Thymus (tissue), 11 donors: ENCODE results near the gene RANBP1. TPM values are rescaled to one million over a fixed set of nuclear protein-coding genes. Genes with fewer than 3 reads are reported as not detected.

Experiments
- DNase-seq, 9 donors: peaks; one replicate each; pipeline ENCODE4 v3.0.0-alpha.2; 2013; ENCODE audit warnings: low spot score in 9 of 9, low read depth in 6 of 9, missing footprints in 1 of 9
- H3K27ac ChIP-seq, 2 donors: one replicate each; pipeline ENCODE4 v1.5.1; 2013; ENCODE audit warnings: control low read depth in 1 of 2, low read depth in 1 of 2, low read length in 1 of 2, mild to moderate bottlenecking in 1 of 2, moderate library complexity in 1 of 2
- H3K27me3 ChIP-seq, 2 donors: one replicate each; pipeline ENCODE4 v1.5.1; 2013; ENCODE audit warnings: low read length in 1 of 2; ENCODE audit not compliant: control insufficient read depth in 2 of 2, insufficient read depth in 1 of 2
- H3K36me3 ChIP-seq, 2 donors: one replicate each; pipeline ENCODE4 v1.5.1; 2013; ENCODE audit warnings: low read length in 1 of 2, mild to moderate bottlenecking in 1 of 2, moderate library complexity in 1 of 2; ENCODE audit not compliant: control insufficient read depth in 2 of 2, insufficient read depth in 2 of 2
- H3K4me1 ChIP-seq, 2 donors: one replicate each; pipeline ENCODE4 v1.5.1; 2013; ENCODE audit warnings: low read length in 2 of 2; ENCODE audit not compliant: control insufficient read depth in 2 of 2, insufficient read depth in 2 of 2
- H3K4me3 ChIP-seq, 2 donors: one replicate each; pipeline ENCODE4 v1.5.1; 2013; ENCODE audit warnings: low read length in 2 of 2, control low read depth in 1 of 2, mild to moderate bottlenecking in 1 of 2
- H3K9me3 ChIP-seq, 2 donors: one replicate each; pipeline ENCODE4 v1.5.1; 2013; ENCODE audit warnings: low read length in 1 of 2, mild to moderate bottlenecking in 1 of 2; ENCODE audit not compliant: control insufficient read depth in 2 of 2, insufficient read depth in 1 of 2
- WGBS: extraction: QIAGEN DNeasy Blood & Tissue Kit; methylation state at CpG from one replicate; pipeline ENCODE4 v1.1.7; 2013; 5-methylcytosine and 5-hydroxymethylcytosine counted together
- polyA plus RNA-seq: library from polyadenylated mRNA; stranded (reverse); fragments of 200-250 nt; gene quantifications from one replicate; pipeline ENCODE4 v1.2.3, GENCODE V29; 2013
- total RNA-seq: library from RNA; stranded (reverse); fragments of 120-200 nt; gene quantifications from one replicate; pipeline ENCODE4 v1.2.4, GENCODE V29; 2013
- donor health status: healthy.

The RANBP1 gene
- total and polyA plus RNA-seq, 2 donors = 78.9 to 318 TPM

- DNase-seq = no peak
- Histone ChIP-seq H3K27me3 (no peaks in the 10 kb centered on the region), H3K27ac (no peak overlapping the region), H3K4me1 (peaks cover 30 to 43% of the 10 kb centered on the region in 2 donors), H3K9me3 (no peaks in the 10 kb centered on the region), H3K36me3 (peaks cover 50 to 70% of the 10 kb centered on the region in 2 donors), H3K4me3 (no peak overlapping the region)
- 97% methylated on average over 12 of the region's 12 CpGs for WGBS
Observed at GRCh38 chr22:20102203-20102780, 13.6 kb upstream of the RANBP1 start.

GRCh38 chr22:20105456-20106204 is 10.3 kb upstream of the RANBP1 start:
- peaks cover 12 to 33% of the 10 kb centered on the region in 2 donors for H3K4me1 ChIP-seq
- no peak for DNase-seq
- no peak overlapping the region for H3K27ac ChIP-seq
- H3K9me3 ChIP-seq = no peaks in the 10 kb centered on the region
- H3K36me3 ChIP-seq = peaks cover 78 to 80% of the 10 kb centered on the region in 2 donors
- 98% methylated on average over 7 of the region's 7 CpGs for WGBS
- H3K27me3 ChIP-seq = no peaks in the 10 kb centered on the region
- H3K4me3 ChIP-seq = no peak overlapping the region

- no peak for DNase-seq
- Histone ChIP-seq H3K4me1 (peaks cover 12 to 33% of the 10 kb centered on the region in 2 donors), H3K4me3 (no peak overlapping the region), H3K9me3 (no peaks in the 10 kb centered on the region), H3K27me3 (no peaks in the 10 kb centered on the region), H3K36me3 (peaks cover 80 to 85% of the 10 kb centered on the region in 2 donors), H3K27ac (no peak overlapping the region)
- WGBS = 94% methylated on average over 20 of the region's 20 CpGs
Observed at GRCh38 chr22:20106205-20106848, 9.6 kb upstream of the RANBP1 start.

- no peak for DNase-seq
- Histone ChIP-seq H3K9me3 (no peaks in the 10 kb centered on the region), H3K27ac (no peak overlapping the region), H3K27me3 (no peaks in the 10 kb centered on the region), H3K4me1 (peaks cover 13 to 33% of the 10 kb centered on the region in 2 donors), H3K4me3 (no peak overlapping the region), H3K36me3 (peaks cover 78 to 88% of the 10 kb centered on the region in 2 donors)
- WGBS = over 99% methylated on average over 10 of the region's 10 CpGs
Observed at GRCh38 chr22:20106849-20107237, 9.1 kb upstream of the RANBP1 start.

- H3K27me3 ChIP-seq = no peaks in the 10 kb centered on the region
- no peak for DNase-seq
- 93% methylated on average over 7 of the region's 7 CpGs for WGBS
- no peaks in the 10 kb centered on the region for H3K9me3 ChIP-seq
- no peak overlapping the region for H3K27ac ChIP-seq
- H3K4me1 ChIP-seq = peaks cover 20 to 35% of the 10 kb centered on the region in 2 donors
- peaks cover 78 to 89% of the 10 kb centered on the region in 2 donors for H3K36me3 ChIP-seq
- H3K4me3 ChIP-seq = no peak overlapping the region
Observed at GRCh38 chr22:20107471-20107901, 8.4 kb upstream of the RANBP1 start.

- peaks cover 83 to 92% of the 10 kb centered on the region in 2 donors for H3K36me3 ChIP-seq
- H3K9me3 ChIP-seq = no peaks in the 10 kb centered on the region
- H3K27ac ChIP-seq = no peak overlapping the region
- no peak overlapping the region for H3K4me3 ChIP-seq
- DNase-seq = no peak
- no peaks in the 10 kb centered on the region for H3K27me3 ChIP-seq
- whole genome bisulfite sequencing = 96% methylated on average over 13 of the region's 13 CpGs
- peaks cover 27 to 39% of the 10 kb centered on the region in 2 donors for H3K4me1 ChIP-seq
Observed at GRCh38 chr22:20107951-20108756, 7.8 kb upstream of the RANBP1 start.

- Histone ChIP-seq H3K4me1 (peaks cover 27 to 39% of the 10 kb centered on the region in 2 donors), H3K9me3 (no peaks in the 10 kb centered on the region), H3K36me3 (peaks cover 88 to 93% of the 10 kb centered on the region in 2 donors), H3K4me3 (no peak overlapping the region), H3K27me3 (no peaks in the 10 kb centered on the region), H3K27ac (no peak overlapping the region)
- 99% methylated on average over 12 of the region's 12 CpGs for WGBS
- no peak for DNase-seq
Observed at GRCh38 chr22:20108757-20109230, 7.1 kb upstream of the RANBP1 start.

- no peak for DNase-seq
- Histone ChIP-seq H3K4me1 (peaks cover 27 to 44% of the 10 kb centered on the region in 2 donors), H3K27ac (peak overlapping the region in 1 of 2 donors; percentile 93), H3K36me3 (peaks cover 90 to 96% of the 10 kb centered on the region in 2 donors), H3K27me3 (no peaks in the 10 kb centered on the region), H3K9me3 (no peaks in the 10 kb centered on the region), H3K4me3 (no peak overlapping the region)
- WGBS = 97% methylated on average over 23 of the region's 23 CpGs
Observed at GRCh38 chr22:20109411-20110358, 6.2 kb upstream of the RANBP1 start.
